Glutamatergic neuron (in vitro differentiated cells): ENCODE data around the gene TMEM225B. TPM values are rescaled to one million over a fixed set of nuclear protein-coding genes. Genes with fewer than 3 reads are reported as not detected.

Source experiments
- DNase-seq: peaks from one replicate; pipeline ENCODE4 v3.0.0; 2022
- H3K27ac Mint-ChIP-seq: one replicate; pipeline ENCODE4 v1.8.0; 2020; ENCODE audit warnings: mild to moderate bottlenecking, mixed read lengths, inconsistent platforms; ENCODE audit not compliant: unreplicated experiment
- H3K27me3 Mint-ChIP-seq: one replicate; pipeline ENCODE4 v1.8.0; 2020; ENCODE audit warnings: mild to moderate bottlenecking, moderate library complexity, mixed read lengths, inconsistent platforms; ENCODE audit not compliant: unreplicated experiment
- H3K36me3 Mint-ChIP-seq: one replicate; pipeline ENCODE4 v1.8.0; 2020; ENCODE audit warnings: mild to moderate bottlenecking, mixed read lengths, inconsistent platforms; ENCODE audit not compliant: unreplicated experiment
- H3K4me1 Mint-ChIP-seq: one replicate; pipeline ENCODE4 v1.8.0; 2020; ENCODE audit warnings: mild to moderate bottlenecking, low read depth, mixed read lengths, inconsistent platforms; ENCODE audit not compliant: unreplicated experiment
- H3K4me3 Mint-ChIP-seq: one replicate; pipeline ENCODE4 v1.8.0; 2020; ENCODE audit warnings: mild to moderate bottlenecking, mixed read lengths, inconsistent platforms; ENCODE audit not compliant: unreplicated experiment
- H3K9me3 Mint-ChIP-seq: one replicate; pipeline ENCODE4 v1.8.0; 2020; ENCODE audit warnings: mild to moderate bottlenecking, moderate library complexity, mixed read lengths, inconsistent platforms; ENCODE audit not compliant: unreplicated experiment
- total RNA-seq: library from RNA; stranded (reverse); fragmentation: NEBNext Ultra II Directional; extraction: Animal tissue kit (Norgen Biotek cat#: 25700); gene quantifications from one replicate; pipeline ENCODE4 v1.2.1, GENCODE V29; 2021; ENCODE audit not compliant: unreplicated experiment
- TF ChIP-seq, protein P1 (sequence below): fragments of 200-600 bp; sonication (generic); IDR thresholded peaks from one replicate; pipeline ENCODE4 v1.5.0; 2021; ENCODE audit not compliant: partially characterized antibody, unreplicated experiment

Gene TMEM225B
- total RNA-seq, 1 donor from 2014 or later = 0.66 TPM

DNA sequence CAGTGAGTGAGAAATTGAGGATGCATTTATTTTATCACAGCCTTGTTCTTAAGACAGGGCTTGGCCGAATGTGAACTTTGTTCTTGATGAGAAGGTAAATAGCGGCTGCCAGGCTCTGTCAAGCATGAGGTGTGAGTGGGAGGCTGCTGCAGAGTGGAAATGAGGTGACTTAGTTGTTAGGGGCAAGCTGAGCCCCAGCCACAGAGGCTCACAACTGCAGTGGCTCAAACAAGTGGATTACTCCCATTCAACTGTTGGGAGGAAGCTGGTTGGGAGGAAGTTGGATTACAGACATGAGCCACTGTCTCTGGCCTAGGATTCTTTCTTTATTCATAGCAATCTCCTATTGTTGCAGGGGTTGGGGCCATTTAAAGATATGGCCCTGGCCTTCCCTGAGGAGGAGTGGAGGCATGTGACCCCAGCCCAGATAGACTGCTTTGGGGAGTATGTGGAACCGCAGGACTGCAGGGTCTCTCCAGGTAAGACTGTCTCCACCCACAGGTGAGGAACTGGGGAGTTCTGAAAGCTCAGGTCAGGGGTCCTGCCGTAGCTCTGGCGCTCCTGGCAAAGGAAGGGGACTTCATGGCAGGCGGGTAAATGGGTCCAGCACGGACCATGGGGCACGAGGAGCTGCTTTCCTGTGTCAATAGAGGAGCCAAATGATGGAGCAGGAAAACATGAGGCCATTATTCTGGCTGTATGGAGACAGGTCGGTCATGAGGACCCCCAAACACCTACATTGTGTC, 25.8 kb downstream of the TMEM225B start:
- Mint-ChIP-seq H3K27ac (no peak overlapping the region), H3K4me1 (no peaks in the 10 kb centered on the region), H3K36me3 (peaks cover 4% of the 10 kb centered on the region), H3K9me3 (no peaks in the 10 kb centered on the region), H3K27me3 (no peaks in the 10 kb centered on the region), H3K4me3 (no peak overlapping the region)
- TF ChIP-seq, protein P1, sequence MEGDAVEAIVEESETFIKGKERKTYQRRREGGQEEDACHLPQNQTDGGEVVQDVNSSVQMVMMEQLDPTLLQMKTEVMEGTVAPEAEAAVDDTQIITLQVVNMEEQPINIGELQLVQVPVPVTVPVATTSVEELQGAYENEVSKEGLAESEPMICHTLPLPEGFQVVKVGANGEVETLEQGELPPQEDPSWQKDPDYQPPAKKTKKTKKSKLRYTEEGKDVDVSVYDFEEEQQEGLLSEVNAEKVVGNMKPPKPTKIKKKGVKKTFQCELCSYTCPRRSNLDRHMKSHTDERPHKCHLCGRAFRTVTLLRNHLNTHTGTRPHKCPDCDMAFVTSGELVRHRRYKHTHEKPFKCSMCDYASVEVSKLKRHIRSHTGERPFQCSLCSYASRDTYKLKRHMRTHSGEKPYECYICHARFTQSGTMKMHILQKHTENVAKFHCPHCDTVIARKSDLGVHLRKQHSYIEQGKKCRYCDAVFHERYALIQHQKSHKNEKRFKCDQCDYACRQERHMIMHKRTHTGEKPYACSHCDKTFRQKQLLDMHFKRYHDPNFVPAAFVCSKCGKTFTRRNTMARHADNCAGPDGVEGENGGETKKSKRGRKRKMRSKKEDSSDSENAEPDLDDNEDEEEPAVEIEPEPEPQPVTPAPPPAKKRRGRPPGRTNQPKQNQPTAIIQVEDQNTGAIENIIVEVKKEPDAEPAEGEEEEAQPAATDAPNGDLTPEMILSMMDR = no peak
- DNase-seq = no peak

DNA sequence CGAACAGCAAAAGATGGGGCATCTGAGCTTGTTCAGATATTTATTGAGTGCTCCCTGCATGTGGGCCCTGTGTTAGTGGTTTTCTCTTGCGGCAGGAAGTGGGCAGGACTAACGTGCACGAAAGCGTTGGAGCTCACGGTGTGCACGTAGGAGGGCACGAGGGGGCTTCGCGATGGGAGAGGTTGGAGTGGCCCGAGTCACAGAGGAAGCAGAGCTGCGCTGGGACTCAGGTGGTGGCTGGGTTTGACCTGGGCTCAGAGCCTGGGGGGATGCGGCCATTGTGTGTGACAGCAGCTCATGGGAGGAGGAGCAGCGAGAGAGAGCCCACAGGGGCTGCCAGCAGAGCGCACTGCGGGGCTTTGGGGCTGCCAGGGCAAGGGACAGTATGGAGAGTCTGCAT, 26.4 kb downstream of the TMEM225B start:
- H3K36me3 Mint-ChIP-seq = peaks cover 4% of the 10 kb centered on the region
- H3K27ac Mint-ChIP-seq = no peak overlapping the region
- TF ChIP-seq, protein P1 = no peak

DNA sequence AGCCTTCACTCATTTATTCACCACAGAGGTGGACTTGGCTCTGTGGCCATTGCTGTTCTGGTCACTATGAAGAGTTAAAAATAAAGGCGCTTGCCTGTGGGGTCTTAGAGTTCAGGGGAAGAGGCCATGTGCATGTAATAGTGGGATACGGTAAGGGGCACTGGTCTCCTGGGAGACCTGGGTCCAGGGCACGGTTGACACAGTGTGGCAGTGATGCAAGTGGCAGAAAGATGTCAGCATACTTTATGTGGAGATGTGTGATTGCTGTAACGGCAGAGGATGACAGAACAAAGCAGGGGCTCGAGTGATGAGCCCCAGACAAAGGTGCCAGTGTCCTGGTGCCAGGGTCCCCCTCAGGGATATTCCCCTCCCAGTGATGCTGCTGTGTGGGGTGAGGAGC, 27.3 kb downstream of the TMEM225B start:
- no peaks in the 10 kb centered on the region for H3K4me1 Mint-ChIP-seq
- no peak for DNase-seq
- no peak overlapping the region for H3K4me3 Mint-ChIP-seq
- peaks cover 1% of the 10 kb centered on the region for H3K9me3 Mint-ChIP-seq
- no peak overlapping the region for H3K27ac Mint-ChIP-seq
- no peaks in the 10 kb centered on the region for H3K27me3 Mint-ChIP-seq
- H3K36me3 Mint-ChIP-seq = peaks cover 4% of the 10 kb centered on the region
- TF ChIP-seq, protein P1 = no peak

More for the DNA sequence above, 26.4 kb downstream of the TMEM225B start:
- H3K4me3 Mint-ChIP-seq = no peak overlapping the region
- no peaks in the 10 kb centered on the region for H3K27me3 Mint-ChIP-seq
- H3K4me1 Mint-ChIP-seq = no peaks in the 10 kb centered on the region
- no peak for DNase-seq
- no peaks in the 10 kb centered on the region for H3K9me3 Mint-ChIP-seq

DNA sequence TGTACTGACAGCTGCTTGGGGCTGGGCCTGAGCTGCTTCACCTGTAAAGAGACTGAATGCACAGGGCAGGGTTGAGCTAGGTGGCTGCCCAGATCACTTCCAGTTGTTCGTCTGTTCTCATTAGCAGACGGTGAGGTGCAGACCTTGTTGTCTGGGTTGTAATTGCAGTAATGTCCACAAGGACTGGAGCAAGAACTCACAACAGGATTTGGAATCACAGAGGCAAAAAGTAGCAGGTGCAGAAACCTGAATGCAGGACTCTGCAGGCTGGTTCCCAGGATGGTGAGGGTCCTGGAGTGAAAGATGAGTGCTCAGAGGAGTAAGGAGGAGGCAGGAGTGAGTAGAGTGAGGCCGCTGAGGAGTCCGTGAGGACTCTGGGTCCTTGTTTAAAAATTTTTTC, 27.9 kb downstream of the TMEM225B start:
- DNase-seq = no peak
- TF ChIP-seq, protein P1 = peak; percentile 17
- Mint-ChIP-seq H3K36me3 (peaks cover 8% of the 10 kb centered on the region), H3K27ac (no peak overlapping the region), H3K9me3 (peaks cover 4% of the 10 kb centered on the region), H3K4me3 (no peak overlapping the region), H3K27me3 (no peaks in the 10 kb centered on the region), H3K4me1 (no peaks in the 10 kb centered on the region)

DNA sequence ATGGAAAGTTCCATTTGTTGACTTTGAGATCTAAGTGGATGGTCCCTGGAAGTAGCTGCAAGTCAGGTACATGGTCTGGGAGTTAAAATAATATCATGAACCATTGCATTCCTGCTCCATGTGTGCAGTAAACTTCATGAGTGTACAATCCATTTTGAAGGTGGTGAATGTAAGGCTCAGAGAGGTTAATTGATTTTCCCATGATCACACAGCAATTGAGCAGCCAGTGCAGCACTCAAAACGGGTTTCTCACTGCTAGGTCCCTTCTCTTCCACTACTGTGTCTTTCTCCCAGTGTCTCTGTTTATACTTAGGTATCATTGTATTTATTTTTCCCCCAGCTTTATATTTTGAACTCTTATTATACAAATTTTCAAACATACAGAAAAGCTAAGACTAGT, 28.6 kb downstream of the TMEM225B start:
- H3K9me3 Mint-ChIP-seq = peaks cover 4% of the 10 kb centered on the region
- no peaks in the 10 kb centered on the region for H3K27me3 Mint-ChIP-seq
- peaks cover 8% of the 10 kb centered on the region for H3K36me3 Mint-ChIP-seq
- H3K27ac Mint-ChIP-seq = no peak overlapping the region
- DNase-seq = no peak
- H3K4me3 Mint-ChIP-seq = no peak overlapping the region
- no peaks in the 10 kb centered on the region for H3K4me1 Mint-ChIP-seq
- TF ChIP-seq, protein P1 = no peak
